Measurements from ENCODE around the gene RPN2. TPM values are rescaled to one million over a fixed set of nuclear protein-coding genes. Genes with fewer than 3 reads are reported as not detected.
A peak's percentile ranks its signal among the peaks of the same experiment; 100 is the strongest.

RPN2 gene
- total and polyA plus RNA-seq, 9 of the 15 experiments (the other 6 are each of a cell fraction or from before 2014, with no cell fraction given) = 168 to 548 (median 325) TPM

DNA sequence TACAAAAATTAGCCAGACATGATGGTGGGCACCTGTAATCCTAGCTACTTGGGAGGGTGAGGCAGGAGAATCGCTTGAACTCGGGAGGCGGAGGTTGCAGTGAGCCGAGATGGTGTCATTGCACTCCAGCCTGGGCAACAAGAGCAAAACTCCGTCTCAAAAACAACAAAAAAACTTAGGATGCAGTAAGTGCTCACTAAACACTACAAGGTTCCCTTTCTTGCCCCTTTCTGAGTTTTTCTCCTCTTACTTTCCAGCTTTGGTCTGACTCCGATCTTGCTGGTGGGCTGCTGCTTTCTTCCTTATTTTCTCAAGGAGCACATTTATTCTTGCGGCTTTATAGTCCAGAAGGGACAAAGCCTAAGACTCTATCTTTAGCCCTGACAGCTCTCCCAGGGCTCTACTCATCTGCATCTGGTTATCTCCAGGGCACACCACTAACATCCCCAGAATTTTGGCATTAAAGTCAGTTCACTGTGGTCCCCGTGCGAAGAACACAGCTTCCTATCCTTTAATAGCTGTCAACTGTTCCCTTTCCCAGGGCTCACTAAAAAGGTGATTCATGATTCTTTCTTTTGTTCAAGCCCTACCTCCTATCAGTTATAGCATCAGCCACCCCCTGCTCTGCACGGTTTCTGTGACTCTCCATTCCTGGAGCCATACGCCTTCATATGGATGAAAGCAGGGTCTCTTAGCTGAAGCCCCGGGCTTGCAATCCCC lies 17.1 kb upstream of the RPN2 start (continued):
- TF ChIP-seq RBM25 (IDR thresholded peaks at IDR 0.05; ENCODE audit: low read depth, low read length, severe bottlenecking) (peak; percentile 18), CTBP1 (IDR thresholded peaks at IDR 0.05; ENCODE audit: borderline replicate concordance) (no peak), LEF1 (IDR thresholded peaks at IDR 0.05) (peak; percentile 16; the same call in 1 of the 2 replicates), GATA2 (CRISPR knock-in tag; IDR thresholded peaks at IDR 0.05) (peak; percentile 61; the same call in 1 of the 2 replicates), CBFA2T3 (IDR thresholded peaks at IDR 0.05) (peak; percentile 61), MEIS2 (IDR thresholded peaks at IDR 0.05; ENCODE audit: partially characterized antibody) (peak; percentile 53), MAFK (IDR thresholded peaks at IDR 0.05; ENCODE audit: low read length) (no peak), ZNF436 (CRISPR knock-in tag; IDR thresholded peaks at IDR 0.05) (no peak), TRIM24 (IDR thresholded peaks at IDR 0.05) (no peak), TEAD4 (IDR thresholded peaks at IDR 0.05; ENCODE audit: low read length) (peak; percentile 61; the same call in 1 of the 2 replicates), TEAD4 (CRISPR knock-in tag; IDR thresholded peaks at IDR 0.05; ENCODE audit: borderline replicate concordance) (no peak), STAT5A (IDR thresholded peaks at IDR 0.05; ENCODE audit: borderline replicate concordance, low read length) (0 out of 2 replicates have a peak, but pooled peaks have one; percentile 25)
- TF ChIP-seq, protein P1, sequence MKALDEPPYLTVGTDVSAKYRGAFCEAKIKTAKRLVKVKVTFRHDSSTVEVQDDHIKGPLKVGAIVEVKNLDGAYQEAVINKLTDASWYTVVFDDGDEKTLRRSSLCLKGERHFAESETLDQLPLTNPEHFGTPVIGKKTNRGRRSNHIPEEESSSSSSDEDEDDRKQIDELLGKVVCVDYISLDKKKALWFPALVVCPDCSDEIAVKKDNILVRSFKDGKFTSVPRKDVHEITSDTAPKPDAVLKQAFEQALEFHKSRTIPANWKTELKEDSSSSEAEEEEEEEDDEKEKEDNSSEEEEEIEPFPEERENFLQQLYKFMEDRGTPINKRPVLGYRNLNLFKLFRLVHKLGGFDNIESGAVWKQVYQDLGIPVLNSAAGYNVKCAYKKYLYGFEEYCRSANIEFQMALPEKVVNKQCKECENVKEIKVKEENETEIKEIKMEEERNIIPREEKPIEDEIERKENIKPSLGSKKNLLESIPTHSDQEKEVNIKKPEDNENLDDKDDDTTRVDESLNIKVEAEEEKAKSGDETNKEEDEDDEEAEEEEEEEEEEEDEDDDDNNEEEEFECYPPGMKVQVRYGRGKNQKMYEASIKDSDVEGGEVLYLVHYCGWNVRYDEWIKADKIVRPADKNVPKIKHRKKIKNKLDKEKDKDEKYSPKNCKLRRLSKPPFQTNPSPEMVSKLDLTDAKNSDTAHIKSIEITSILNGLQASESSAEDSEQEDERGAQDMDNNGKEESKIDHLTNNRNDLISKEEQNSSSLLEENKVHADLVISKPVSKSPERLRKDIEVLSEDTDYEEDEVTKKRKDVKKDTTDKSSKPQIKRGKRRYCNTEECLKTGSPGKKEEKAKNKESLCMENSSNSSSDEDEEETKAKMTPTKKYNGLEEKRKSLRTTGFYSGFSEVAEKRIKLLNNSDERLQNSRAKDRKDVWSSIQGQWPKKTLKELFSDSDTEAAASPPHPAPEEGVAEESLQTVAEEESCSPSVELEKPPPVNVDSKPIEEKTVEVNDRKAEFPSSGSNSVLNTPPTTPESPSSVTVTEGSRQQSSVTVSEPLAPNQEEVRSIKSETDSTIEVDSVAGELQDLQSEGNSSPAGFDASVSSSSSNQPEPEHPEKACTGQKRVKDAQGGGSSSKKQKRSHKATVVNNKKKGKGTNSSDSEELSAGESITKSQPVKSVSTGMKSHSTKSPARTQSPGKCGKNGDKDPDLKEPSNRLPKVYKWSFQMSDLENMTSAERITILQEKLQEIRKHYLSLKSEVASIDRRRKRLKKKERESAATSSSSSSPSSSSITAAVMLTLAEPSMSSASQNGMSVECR (CRISPR knock-in tag; IDR thresholded peaks at IDR 0.05) = no peak
